HG03457 (cell line): ENCODE data around the gene OR56A5.
"Not testable (repeated sequence)": the region's sequence is repeated elsewhere in the genome, so short reads cannot be mapped to it uniquely, and the experiment has no call there.

Experiments
- ATAC-seq: cut with Tn5 transposase; IDR thresholded peaks from one replicate; pipeline ENCODE4 v1.9.1; 2021; ENCODE audit warnings: moderate number of reproducible peaks; ENCODE audit not compliant: unreplicated experiment

Gene OR56A5, protein sequence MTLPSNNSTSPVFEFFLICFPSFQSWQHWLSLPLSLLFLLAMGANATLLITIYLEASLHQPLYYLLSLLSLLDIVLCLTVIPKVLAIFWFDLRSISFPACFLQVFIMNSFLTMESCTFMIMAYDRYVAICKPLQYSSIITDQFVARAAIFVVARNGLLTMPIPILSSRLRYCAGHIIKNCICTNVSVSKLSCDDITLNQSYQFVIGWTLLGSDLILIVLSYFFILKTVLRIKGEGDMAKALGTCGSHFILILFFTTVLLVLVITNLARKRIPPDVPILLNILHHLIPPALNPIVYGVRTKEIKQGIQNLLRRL

DNA sequence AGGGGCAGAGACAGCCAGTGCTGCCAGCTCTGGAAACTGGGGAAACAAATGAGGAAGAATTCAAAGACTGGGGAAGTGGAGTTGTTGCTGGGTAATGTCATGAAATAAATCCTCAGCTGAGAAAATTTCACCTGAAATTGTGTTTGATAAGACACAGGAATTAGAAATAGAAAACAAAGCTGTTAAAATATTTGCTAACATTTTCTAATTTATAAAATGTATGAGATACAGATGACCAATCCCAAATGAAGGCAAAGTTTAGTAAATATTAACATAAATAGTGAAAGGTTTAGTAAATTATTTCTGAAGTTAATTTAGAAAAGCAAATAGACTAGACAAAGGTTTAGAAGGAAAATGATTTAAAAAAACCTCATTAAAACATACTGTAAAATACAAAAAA lies at the start of gene OR56A5:
OR56A5 (minus strand) TSS at position 101 of the 400 bp plus-strand sequence; CDS start at position 101, 0 bp downstream.
- no peak for ATAC-seq

- ATAC-seq: no peak
Measured at GRCh38 chr11:6013042-6013441, 44.7 kb upstream of the OR56A5 start.

GRCh38 chr11:6012035-6012668 lies 43.9 kb upstream of the OR56A5 start:
- no peak for ATAC-seq

- no peak for ATAC-seq
Measured at GRCh38 chr11:6006846-6007245, 38.6 kb upstream of the OR56A5 start, which contains the start of gene OR56A4. Gene OR56A4, minus strand, starts transcription at chr11:6006946. Its CDS starts 3,954 bp downstream, at chr11:6002992.

DNA sequence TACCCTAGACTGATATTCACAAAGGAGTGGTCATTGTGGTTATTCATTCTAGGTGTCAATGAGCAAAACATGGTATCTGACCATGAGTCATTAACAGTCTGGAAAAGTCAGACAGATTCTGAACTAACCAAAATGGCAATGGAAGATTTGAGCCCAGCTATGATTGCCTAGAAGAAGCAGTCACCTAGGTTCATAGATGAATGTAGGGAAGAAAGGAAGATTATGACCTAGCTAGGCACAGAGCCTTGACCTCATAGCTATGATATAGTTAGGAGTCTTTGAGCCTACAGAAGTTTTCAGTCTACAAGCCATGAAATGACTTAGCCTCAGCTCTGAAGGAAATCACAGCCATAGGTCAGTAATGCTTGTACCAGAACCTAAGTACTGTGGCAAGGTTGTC lies 38.1 kb upstream of the OR56A5 start:
- ATAC-seq: no peak

- no peak for ATAC-seq
Measured at GRCh38 chr11:6002202-6002699, 34.0 kb upstream of the OR56A5 start.

GRCh38 chr11:5994791-5995190 lies 26.5 kb upstream of the OR56A5 start:
- ATAC-seq: no peak

DNA sequence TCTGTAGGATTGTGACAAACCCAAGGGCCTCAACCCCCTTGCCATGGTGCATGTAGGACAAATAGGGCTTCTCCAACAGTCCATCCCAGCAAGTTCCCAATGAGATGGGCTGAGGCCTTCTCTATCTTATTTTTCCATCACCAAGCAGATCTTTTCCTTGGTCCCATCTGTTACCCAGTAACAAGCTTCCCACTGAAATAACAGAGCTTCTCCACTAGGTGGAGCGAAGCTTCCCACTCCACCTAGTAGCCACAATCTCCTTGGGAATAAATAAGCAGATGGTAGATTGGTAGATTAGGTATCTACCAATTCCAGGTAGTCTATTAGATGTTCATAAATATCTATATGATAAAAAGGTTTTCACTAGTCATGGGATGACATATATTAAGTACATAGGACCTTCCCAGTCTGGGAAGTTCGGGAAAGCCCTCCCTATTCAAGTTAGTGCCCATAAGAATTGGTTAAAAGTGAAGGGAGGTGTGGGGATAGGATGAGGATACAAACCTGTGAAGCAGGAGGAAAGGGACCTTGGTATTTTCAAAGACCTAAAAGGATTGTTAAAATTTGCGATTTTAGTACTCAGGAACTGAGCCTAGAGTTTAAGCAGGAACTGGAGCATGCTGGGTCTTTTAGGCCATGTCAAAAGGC lies 24.4 kb upstream of the OR56A5 start:
- ATAC-seq: no peak

GRCh38 chr11:5992150-5992549 lies 23.9 kb upstream of the OR56A5 start:
- ATAC-seq: no peak

DNA sequence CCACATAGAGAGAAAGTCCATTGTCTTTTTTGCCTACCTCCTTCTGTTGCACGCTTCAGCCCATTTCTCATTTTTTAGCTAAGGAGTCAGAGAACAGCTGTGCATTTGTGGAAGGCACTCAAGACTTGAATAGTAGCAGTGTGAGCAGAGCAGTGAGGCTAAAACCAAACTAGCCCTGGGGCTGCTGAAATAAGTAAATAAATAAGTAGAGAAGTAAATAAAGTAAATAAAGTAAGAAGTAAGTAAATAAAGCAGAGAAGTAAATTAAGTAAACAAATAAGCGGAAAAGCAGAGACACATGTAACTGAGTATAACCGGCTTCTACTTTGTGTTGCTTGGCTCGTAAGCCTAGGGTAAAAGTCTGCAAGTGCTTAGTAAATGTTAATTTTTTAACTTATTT lies 20.9 kb upstream of the OR56A5 start:
- no peak for ATAC-seq

GRCh38 chr11:5986885-5987284 lies 18.6 kb upstream of the OR56A5 start, which contains the start of gene OR52L1:
Gene OR52L1, minus strand, starts transcription at chr11:5986985. Its CDS starts 55 bp downstream, at chr11:5986930.
- no peak for ATAC-seq

DNA sequence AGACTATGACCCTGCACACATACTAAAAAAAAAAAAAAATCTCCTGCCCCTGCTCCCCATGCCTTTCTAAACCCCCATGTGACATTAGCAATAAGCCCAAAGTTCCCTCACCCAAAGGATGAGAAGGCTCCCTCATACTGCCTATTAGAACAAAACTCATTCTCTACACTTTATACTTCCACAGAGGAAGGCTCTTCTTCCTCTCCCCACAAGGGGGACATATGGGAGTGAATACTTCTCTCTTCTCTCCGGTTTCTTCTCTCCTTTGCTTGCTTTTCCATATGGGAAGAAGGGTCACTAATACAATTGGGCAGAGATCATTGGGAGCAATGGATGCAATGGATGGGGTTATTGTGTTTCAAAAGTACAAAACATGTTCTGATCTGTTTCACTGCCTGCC lies 15.1 kb upstream of the OR56A5 start:
- no peak for ATAC-seq

DNA sequence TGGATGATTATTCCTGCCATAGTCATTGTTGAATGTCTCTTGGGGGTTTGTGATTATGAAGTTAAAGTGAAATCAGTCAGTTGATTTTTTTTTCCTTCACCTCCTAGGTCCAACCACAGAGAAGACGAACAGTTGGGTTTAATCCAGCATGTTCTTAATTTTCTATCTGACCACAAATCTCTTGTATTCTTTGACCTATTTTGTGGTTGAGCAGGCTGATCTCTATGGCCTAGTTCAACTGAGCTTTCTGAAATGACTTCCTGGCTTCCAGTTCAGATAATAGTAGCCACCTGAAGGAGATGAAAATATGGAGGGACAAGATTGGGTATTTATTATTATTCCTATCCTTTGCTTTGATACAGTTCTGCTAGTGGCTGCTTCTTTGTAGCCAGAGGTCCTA lies 5.2 kb upstream of the OR56A5 start:
- ATAC-seq: no peak

GRCh38 chr11:5967708-5968107 lies 586 bp downstream of the OR56A5 start:
- no peak for ATAC-seq

DNA sequence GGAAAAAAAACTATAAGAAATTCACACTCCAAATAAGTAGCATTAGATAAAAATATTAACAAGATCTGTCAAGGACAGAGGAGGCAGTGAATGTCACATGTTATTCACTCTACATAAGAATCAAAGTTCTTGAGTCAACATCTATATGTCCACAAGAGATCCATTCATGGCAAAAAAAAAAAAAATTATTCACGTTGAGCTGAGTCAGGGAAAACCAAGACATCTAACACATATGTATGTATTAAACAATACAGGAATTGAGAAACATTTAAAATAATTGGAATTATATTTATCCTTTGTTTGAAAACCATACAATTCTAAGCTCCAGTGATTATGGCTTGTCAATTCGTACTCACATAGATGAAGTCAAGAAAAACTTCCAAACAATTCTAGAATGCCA lies 1.3 kb downstream of the OR56A5 start:
- ATAC-seq: no peak

DNA sequence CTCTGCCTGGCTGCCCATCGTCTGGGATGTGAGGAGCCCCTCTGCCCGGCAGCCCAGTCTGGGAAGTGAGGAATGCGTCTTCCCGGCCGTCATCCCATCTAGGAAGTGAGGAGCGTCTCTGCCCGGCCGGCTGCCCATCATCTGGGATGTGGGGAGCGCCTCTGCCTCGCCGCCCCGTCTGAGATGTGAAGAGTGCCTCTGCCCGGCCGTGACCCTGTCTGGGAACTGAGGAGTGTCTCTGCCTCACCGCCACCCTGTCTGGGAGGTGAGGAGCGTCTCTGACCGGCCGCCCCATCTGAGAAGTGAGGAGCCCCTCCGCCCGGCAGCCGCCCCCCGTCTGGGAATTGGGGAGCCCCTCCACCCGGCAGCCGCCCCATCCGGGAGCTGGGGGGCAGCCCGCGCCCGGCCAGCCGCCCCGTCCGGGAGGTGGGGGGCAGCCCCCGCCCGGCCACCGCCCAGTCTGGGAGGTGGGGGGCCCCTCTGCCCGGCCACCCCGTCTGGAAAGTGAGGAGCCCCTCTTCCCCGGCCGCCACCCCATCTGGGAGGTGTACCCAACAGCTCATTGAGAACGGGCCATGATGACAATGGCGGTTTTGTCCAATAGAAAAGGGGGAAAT lies 7.5 kb downstream of the OR56A5 start:
- ATAC-seq: not testable (repeated sequence)

DNA sequence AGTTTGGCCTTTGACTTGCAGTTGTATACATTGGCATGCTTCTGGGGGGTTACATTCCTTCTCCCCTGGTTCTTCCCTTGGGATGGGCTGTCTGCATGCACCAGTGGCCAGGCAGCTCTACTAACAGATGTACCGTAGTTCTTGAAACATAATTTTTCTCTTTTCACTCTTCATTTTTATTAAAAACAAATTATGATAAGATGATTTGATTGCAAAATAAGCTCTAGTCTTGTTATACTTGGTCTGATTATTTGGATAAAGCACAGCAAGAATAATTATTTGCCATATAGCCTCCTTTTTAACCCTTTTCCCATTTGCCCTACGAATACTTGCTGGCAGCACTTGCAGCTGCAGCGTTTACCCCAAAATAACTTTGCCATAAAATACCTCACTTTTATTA lies 12.7 kb downstream of the OR56A5 start:
- ATAC-seq: no peak

DNA sequence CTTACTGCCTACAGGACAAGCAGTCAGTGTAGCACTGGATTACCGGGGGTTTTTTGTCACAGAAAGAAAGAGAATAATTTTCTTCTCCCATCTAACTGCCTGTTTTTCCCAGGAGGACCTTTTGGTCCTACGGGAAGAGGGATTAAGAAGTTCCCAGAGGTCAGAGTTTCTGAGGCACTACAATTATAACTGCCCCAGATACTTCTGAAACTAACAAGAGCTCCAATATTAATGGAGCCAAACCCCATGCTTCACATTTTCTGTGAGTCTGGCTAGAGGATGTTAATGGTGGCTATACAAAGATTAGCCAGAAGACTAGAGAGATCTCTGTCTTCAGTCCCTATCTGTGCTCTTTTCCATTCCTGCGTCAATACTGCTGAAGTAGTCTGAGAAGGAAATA lies 26.3 kb downstream of the OR56A5 start, which contains the start of gene OR56A3:
OR56A3 (plus strand) TSS at position 301 of the 400 bp plus-strand sequence. CDS start 5,096 bp downstream, outside the sequence.
- ATAC-seq: no peak

- no peak for ATAC-seq
Measured at GRCh38 chr11:5940748-5941147, 27.5 kb downstream of the OR56A5 start.

DNA sequence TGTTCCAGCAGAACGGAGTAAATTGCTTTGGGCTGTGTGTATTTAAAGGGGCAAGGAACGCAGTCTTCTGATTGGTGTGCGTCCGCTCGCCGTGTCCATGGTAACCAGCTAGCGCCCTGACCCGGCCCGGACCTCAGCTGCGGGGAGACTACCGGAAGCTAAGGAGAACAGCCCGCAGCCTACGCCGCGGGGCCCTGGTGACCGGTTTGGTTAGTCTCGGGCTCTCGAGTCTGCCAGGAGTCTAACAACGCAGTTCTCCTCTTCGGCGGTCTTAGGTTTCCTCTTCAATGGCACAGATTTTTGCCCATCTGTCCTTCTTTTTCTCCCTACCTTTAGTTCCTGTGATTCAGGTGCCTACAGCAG lies 29.7 kb downstream of the OR56A5 start:
- ATAC-seq: no peak
